H1 (cell line): ENCODE results near the gene ALKBH1. TPM values are rescaled to one million over a fixed set of nuclear protein-coding genes. Genes with fewer than 3 reads are reported as not detected.

Experiments
- ATF2 ChIP-seq: IDR thresholded peaks from 2 replicates; pipeline ENCODE4 v1.6.1; 2012; ENCODE audit warnings: low read length, inconsistent platforms
- JUND ChIP-seq: IDR thresholded peaks from 2 replicates; pipeline ENCODE4 v1.6.1; 2011; ENCODE audit warnings: mild to moderate bottlenecking, improper control_type of control experiment, low read length
- POU5F1 ChIP-seq: IDR thresholded peaks from 2 replicates; pipeline ENCODE4 v1.6.1; 2011; ENCODE audit warnings: low read depth, mild to moderate bottlenecking, low read length, moderate library complexity
- SRF ChIP-seq: IDR thresholded peaks from 2 replicates; pipeline ENCODE4 v1.6.1; 2011; ENCODE audit warnings: mild to moderate bottlenecking, low read depth, low read length, moderate library complexity
- polyA plus RNA-seq, 7 experiments: library from polyadenylated mRNA; depleted of rRNA in 3 of 7; stranded (reverse) in 5 of 7; unstranded in 2 of 7; fragments of >200 nt in 5 of 7; fragments of 200-250 nt in 2 of 7; gene quantifications; 1 replicate in 5 of 7; 2 replicates in 1 of 7; 4 replicates in 1 of 7; pipeline versions ENCODE4 v1.2.1 to v1.2.3, GENCODE V29; 2011 to 2013; ENCODE audit warnings: missing spikeins in 2 of 7, mixed read lengths in 2 of 7
- total RNA-seq: library from RNA; stranded (reverse); fragmentation: NEBNext Ultra II Directional; extraction: Animal tissue kit (Norgen Biotek cat#: 25700); gene quantifications from 2 replicates; pipeline ENCODE4 v1.2.1, GENCODE V29; 2021

The ALKBH1 gene
- total and polyA plus RNA-seq, 2 of the 8 experiments (the other 6 are each of a cell fraction or from before 2014, with no cell fraction given), result 14.3 to 20.0 TPM

GRCh38 chr14:77746064-77746702 lies 38.4 kb upstream of the ALKBH1 start (continued):
- TF ChIP-seq ATF2 (no peak), POU5F1 (no peak), SRF (no peak), JUND (no peak)
- TF ChIP-seq, all 59 proteins: peak for 0
